Keratinocyte (primary cell): ENCODE measurements around the gene TCIRG1. TPM values are rescaled to one million over a fixed set of nuclear protein-coding genes. Genes with fewer than 3 reads are reported as not detected.
"Not testable (repeated sequence)": the region's sequence is repeated elsewhere in the genome, so short reads cannot be mapped to it uniquely, and the experiment has no call there.

Experiments
- DNase-seq: peaks from one replicate; pipeline ENCODE4 v3.0.0-alpha.2; 2011; ENCODE audit warnings: low read depth, missing footprints, low spot score
- FAIRE-seq: peaks from 2 replicates; lab custom pipeline; 2011; peaks lifted over from hg19 to GRCh38; lab: Jason Lieb, UNC
- H2AFZ ChIP-seq: 2 replicates; pipeline ENCODE4 v1.6.0; 2012; ENCODE audit warnings: low read length, control low read depth, inconsistent platforms; ENCODE audit not compliant: control insufficient read depth
- H3K27ac ChIP-seq: 2 replicates; pipeline ENCODE4 v1.5.1; 2011; ENCODE audit warnings: low read length; ENCODE audit not compliant: control insufficient read depth, insufficient read depth
- H3K27me3 ChIP-seq: 3 replicates; pipeline ENCODE4 v1.6.0; 2011; ENCODE audit warnings: low read length; ENCODE audit not compliant: control insufficient read depth, insufficient read depth; ENCODE audit errors: extremely low read depth
- H3K36me3 ChIP-seq, 2 experiments: 2 replicates in 1 of 2; 3 replicates in 1 of 2; pipeline ENCODE4 v1.5.1; 2011; ENCODE audit warnings: low read length in 2 of 2, mild to moderate bottlenecking in 1 of 2; ENCODE audit not compliant: control insufficient read depth in 2 of 2, insufficient read depth in 2 of 2; ENCODE audit errors: extremely low read depth in 1 of 2
- H3K4me1 ChIP-seq: 3 replicates; pipeline ENCODE4 v1.5.1; 2011; ENCODE audit warnings: low read length; ENCODE audit not compliant: control insufficient read depth, insufficient read depth; ENCODE audit errors: extremely low read depth
- H3K4me2 ChIP-seq: 3 replicates; pipeline ENCODE4 v1.6.0; 2011; ENCODE audit warnings: low read depth, low read length; ENCODE audit not compliant: control insufficient read depth, insufficient read depth; ENCODE audit errors: extremely low read depth
- H3K4me3 ChIP-seq, 3 experiments: fragments of 200-600 bp in 1 of 3; sonication (generic) in 1 of 3; 2 replicates in 2 of 3; 3 replicates in 1 of 3; pipeline ENCODE4 v1.5.1; 2011 to 2016; ENCODE audit warnings: low read length in 3 of 3, mild to moderate bottlenecking in 3 of 3, control low read depth in 2 of 3, inconsistent platforms in 1 of 3, low read depth in 1 of 3, mixed read lengths in 1 of 3, mixed run types in 1 of 3, moderate library complexity in 1 of 3; ENCODE audit not compliant: control insufficient read depth in 2 of 3, insufficient read depth in 2 of 3; ENCODE audit errors: extremely low read depth in 1 of 3
- H3K79me2 ChIP-seq: 2 replicates; pipeline ENCODE4 v1.6.0; 2012; ENCODE audit warnings: low read length; ENCODE audit not compliant: control insufficient read depth, insufficient read depth
- H3K9ac ChIP-seq: 3 replicates; pipeline ENCODE4 v1.6.0; 2011; ENCODE audit warnings: low read length; ENCODE audit not compliant: control insufficient read depth, insufficient read depth; ENCODE audit errors: extremely low read depth
- H3K9me1 ChIP-seq: 3 replicates; pipeline ENCODE4 v1.6.0; 2011; ENCODE audit warnings: low read length; ENCODE audit not compliant: control insufficient read depth, insufficient read depth; ENCODE audit errors: extremely low read depth
- H3K9me3 ChIP-seq: 2 replicates; pipeline ENCODE4 v1.5.1; 2012; ENCODE audit warnings: low read depth, low read length; ENCODE audit not compliant: control insufficient read depth
- H4K20me1 ChIP-seq: 3 replicates; pipeline ENCODE4 v1.6.0; 2011; ENCODE audit warnings: low read length; ENCODE audit not compliant: control insufficient read depth, insufficient read depth; ENCODE audit errors: extremely low read depth
- CTCF ChIP-seq, 3 experiments: IDR thresholded peaks in 1 of 3; conservative IDR thresholded peaks in 1 of 3; optimal IDR thresholded peaks in 1 of 3; 2 replicates in 2 of 3; 3 replicates in 1 of 3; pipeline versions ENCODE3 to v1.5.1; 2011; ENCODE audit warnings: low read length in 3 of 3, mild to moderate bottlenecking in 3 of 3, moderate library complexity in 2 of 3, control low read depth in 1 of 3, inconsistent platforms in 1 of 3; ENCODE audit not compliant: insufficient read depth in 2 of 3; ENCODE audit errors: extremely low read depth in 1 of 3
- EZH2 ChIP-seq: IDR thresholded peaks from one replicate; pipeline ENCODE4 v1.6.1; 2012; ENCODE audit warnings: inconsistent platforms, mild to moderate bottlenecking, low read length, moderate library complexity
- dilution Hi-C: fragments of 300-500 bp; cut with MboI; formaldehyde crosslinking; loops from one replicate; pipeline ENCODE4 v1.7.0; 2020; ENCODE audit warnings: low sequenced_read_pairs; ENCODE audit not compliant: extremely low pct_ligation_motif_present
- polyA plus RNA-seq, 5 experiments: library from polyadenylated mRNA; depleted of rRNA in 3 of 5; stranded (reverse) in 3 of 5; stranded (forward) in 1 of 5; unstranded in 1 of 5; fragments of >200 nt; gene quantifications; 1 replicate in 1 of 5; 2 replicates in 3 of 5; 3 replicates in 1 of 5; pipeline versions ENCODE4 v1.2.1 to v1.2.3, GENCODE V29; 2011 to 2012; ENCODE audit warnings: missing spikeins in 2 of 5, low read depth in 1 of 5, low replicate concordance in 1 of 5

Gene TCIRG1
- polyA plus RNA-seq, 1 donor (not counting 4 experiments of a cell fraction or from before 2014, with no cell fraction given): 12.7 TPM

GRCh38 chr11:68092411-68092810, 53.6 kb downstream of the TCIRG1 start:
- Histone ChIP-seq H3K79me2 (no peaks in the 10 kb centered on the region), H3K4me3 (no peak overlapping the region), H3K4me1 (no peaks in the 10 kb centered on the region), H3K9me1 (no peaks in the 10 kb centered on the region), H3K36me3 (no peaks in the 10 kb centered on the region), H4K20me1 (no peaks in the 10 kb centered on the region), H3K4me2 (no peak overlapping the region), H3K9me3 (no peaks in the 10 kb centered on the region), H3K27ac (no peak overlapping the region), H2AFZ (no peak overlapping the region), H3K27me3 (no peaks in the 10 kb centered on the region), H3K9ac (no peak overlapping the region)
- FAIRE-seq (no peak), DNase-seq (no peak)
- dilution Hi-C loops: no loop called here
- TF ChIP-seq EZH2: no peak

GRCh38 chr11:68092946-68093345, 54.1 kb downstream of the TCIRG1 start:
- H3K27me3 ChIP-seq, H3K9me3 ChIP-seq, H3K27ac ChIP-seq, H4K20me1 ChIP-seq, FAIRE-seq, H3K4me3 ChIP-seq, H3K4me2 ChIP-seq, DNase-seq, H3K4me1 ChIP-seq, dilution Hi-C loops, H2AFZ ChIP-seq, H3K36me3 ChIP-seq, H3K9me1 ChIP-seq, H3K79me2 ChIP-seq, H3K9ac ChIP-seq: not testable (repeated sequence)

GRCh38 chr11:68093565-68093964, 54.7 kb downstream of the TCIRG1 start:
- H3K36me3 ChIP-seq: no peaks in the 10 kb centered on the region
- no peaks in the 10 kb centered on the region for H3K9me3 ChIP-seq
- no peaks in the 10 kb centered on the region for H3K9me1 ChIP-seq
- H3K4me3 ChIP-seq: no peak overlapping the region
- no peaks in the 10 kb centered on the region for H3K79me2 ChIP-seq
- DNase-seq: no peak
- no peaks in the 10 kb centered on the region for H3K27me3 ChIP-seq
- no peaks in the 10 kb centered on the region for H3K4me1 ChIP-seq
- no peak overlapping the region for H3K4me2 ChIP-seq
- no peak overlapping the region for H3K27ac ChIP-seq
- no peaks in the 10 kb centered on the region for H4K20me1 ChIP-seq
- dilution Hi-C loops: no loop called here
- no peak overlapping the region for H2AFZ ChIP-seq
- TF ChIP-seq CTCF (optimal IDR thresholded peaks at IDR 0.05 in 1 of 3, IDR thresholded peaks at IDR 0.05 in 1 of 3, conservative IDR thresholded peaks at IDR 0.05 in 1 of 3; ENCODE audit: extremely low read depth in 1 of 3, insufficient read depth in 2 of 3, low read length in 3 of 3) (no peak), EZH2 (no peak)
- H3K9ac ChIP-seq: no peak overlapping the region
- no peak for FAIRE-seq
